H9 (cell line): ENCODE data around the gene C1orf159. TPM values are rescaled to one million over a fixed set of nuclear protein-coding genes. Genes with fewer than 3 reads are reported as not detected.

Source experiments
- DNase-seq: peaks from one replicate; pipeline ENCODE4 v3.0.0-alpha.2; 2017
- H2AFZ ChIP-seq: one replicate; pipeline ENCODE4 v1.6.1; 2013; ENCODE audit warnings: mild to moderate bottlenecking, low read length, control low read depth, moderate library complexity
- H2AK5ac ChIP-seq: 2 replicates; pipeline ENCODE4 v1.6.1; 2013; ENCODE audit warnings: low read length, control low read depth, mixed read lengths; ENCODE audit not compliant: insufficient read length
- H2BK120ac ChIP-seq: one replicate; pipeline ENCODE4 v1.6.1; 2013; ENCODE audit warnings: low read depth, mild to moderate bottlenecking, low read length, control low read depth, inconsistent platforms; ENCODE audit not compliant: poor library complexity, severe bottlenecking
- H2BK12ac ChIP-seq: 2 replicates; pipeline ENCODE4 v1.6.1; 2013; ENCODE audit warnings: low read length, control low read depth, mixed read lengths, low read depth; ENCODE audit not compliant: insufficient read length
- H2BK15ac ChIP-seq: 2 replicates; pipeline ENCODE4 v1.6.1; 2013; ENCODE audit warnings: low read depth, low read length, control low read depth
- H2BK20ac ChIP-seq: one replicate; pipeline ENCODE4 v1.6.1; 2013; ENCODE audit warnings: low read depth, mild to moderate bottlenecking, low read length, control low read depth, inconsistent platforms; ENCODE audit not compliant: poor library complexity, severe bottlenecking
- H2BK5ac ChIP-seq: 2 replicates; pipeline ENCODE4 v1.6.1; 2013; ENCODE audit warnings: low read length, control low read depth, mixed read lengths; ENCODE audit not compliant: insufficient read length
- H3K14ac ChIP-seq: 2 replicates; pipeline ENCODE4 v1.6.1; 2013; ENCODE audit warnings: low read length, control low read depth; ENCODE audit not compliant: insufficient read depth
- H3K18ac ChIP-seq: 2 replicates; pipeline ENCODE4 v1.6.1; 2013; ENCODE audit warnings: low read depth, mild to moderate bottlenecking, mixed read lengths, low read length, control low read depth; ENCODE audit not compliant: insufficient read length
- H3K23ac ChIP-seq: 2 replicates; pipeline ENCODE4 v1.6.1; 2013; ENCODE audit warnings: low read length, control low read depth, mixed read lengths, low read depth; ENCODE audit not compliant: insufficient read length
- H3K23me2 ChIP-seq: 2 replicates; pipeline ENCODE4 v1.6.1; 2013; ENCODE audit warnings: low read depth, mild to moderate bottlenecking, mixed read lengths, low read length, control low read depth; ENCODE audit not compliant: insufficient read length, poor library complexity, severe bottlenecking
- H3K27ac ChIP-seq: 2 replicates; pipeline ENCODE4 v1.5.1; 2013; ENCODE audit warnings: low read length, control low read depth, mixed read lengths, low read depth; ENCODE audit not compliant: insufficient read length
- H3K27me3 ChIP-seq: 2 replicates; pipeline ENCODE4 v1.6.1; 2013; ENCODE audit warnings: low read length, control low read depth, inconsistent platforms; ENCODE audit not compliant: insufficient read depth
- H3K4ac ChIP-seq: 2 replicates; pipeline ENCODE4 v1.6.1; 2013; ENCODE audit warnings: low read depth, mild to moderate bottlenecking, control low read depth, inconsistent platforms, low read length, moderate library complexity
- H3K4me1 ChIP-seq: 2 replicates; pipeline ENCODE4 v1.6.1; 2013; ENCODE audit warnings: low read length, control low read depth, inconsistent platforms; ENCODE audit not compliant: insufficient read depth
- H3K4me2 ChIP-seq: 2 replicates; pipeline ENCODE4 v1.6.1; 2013; ENCODE audit warnings: low read length, control low read depth, mixed read lengths; ENCODE audit not compliant: insufficient read length, insufficient read depth
- H3K56ac ChIP-seq: 2 replicates; pipeline ENCODE4 v1.6.1; 2013; ENCODE audit warnings: low read depth, mild to moderate bottlenecking, mixed read lengths, low read length, control low read depth; ENCODE audit not compliant: insufficient read length
- H3K79me1 ChIP-seq: 2 replicates; pipeline ENCODE4 v1.6.1; 2013; ENCODE audit warnings: low read depth, mild to moderate bottlenecking, moderate library complexity, low read length, control low read depth, inconsistent platforms; ENCODE audit not compliant: insufficient read depth, poor library complexity, severe bottlenecking
- H3K79me2 ChIP-seq: 2 replicates; pipeline ENCODE4 v1.6.1; 2013; ENCODE audit warnings: low read length, control low read depth, inconsistent platforms; ENCODE audit not compliant: insufficient read depth
- H3K9ac ChIP-seq: 2 replicates; pipeline ENCODE4 v1.6.1; 2013; ENCODE audit warnings: low read length, control low read depth, mixed read lengths; ENCODE audit not compliant: insufficient read length; ENCODE audit errors: extremely low read depth
- H3K9me3 ChIP-seq: one replicate; pipeline ENCODE4 v1.6.1; 2013; ENCODE audit warnings: low read depth, low read length, inconsistent platforms; ENCODE audit not compliant: control insufficient read depth
- H3T11ph ChIP-seq: one replicate; pipeline ENCODE4 v1.6.1; 2013; ENCODE audit warnings: mild to moderate bottlenecking, low read length, control low read depth, inconsistent platforms
- H4K20me1 ChIP-seq: one replicate; pipeline ENCODE4 v1.6.1; 2013; ENCODE audit not compliant: control insufficient read depth, insufficient read length, insufficient read depth
- H4K5ac ChIP-seq: 2 replicates; pipeline ENCODE4 v1.6.1; 2013; ENCODE audit warnings: low read depth, mild to moderate bottlenecking, mixed read lengths, low read length, control low read depth; ENCODE audit not compliant: insufficient read length
- H4K8ac ChIP-seq: replicated peaks from 2 replicates; pipeline ENCODE4 v1.6.1; 2013; ENCODE audit warnings: low read length, control low read depth, mixed read lengths, low read depth; ENCODE audit not compliant: insufficient read length
- H4K91ac ChIP-seq: 2 replicates; pipeline ENCODE4 v1.6.1; 2013; ENCODE audit warnings: low read depth, mild to moderate bottlenecking, moderate library complexity, mixed read lengths, low read length, control low read depth; ENCODE audit not compliant: insufficient read length
- H3K27ac Mint-ChIP-seq, 3 experiments: 2 replicates in 2 of 3; 3 replicates in 1 of 3; pipeline ENCODE4 v1.8.0; 2020 to 2021; ENCODE audit warnings: mixed read lengths in 3 of 3, mild to moderate bottlenecking in 1 of 3, moderate library complexity in 1 of 3
- H3K27me3 Mint-ChIP-seq: 2 replicates; pipeline ENCODE4 v1.8.0; 2021; ENCODE audit warnings: low read depth, mild to moderate bottlenecking, moderate library complexity, mixed read lengths
- H3K36me3 Mint-ChIP-seq, 3 experiments: 2 replicates in 2 of 3; 3 replicates in 1 of 3; pipeline ENCODE4 v1.8.0; 2020 to 2021; ENCODE audit warnings: low read depth in 3 of 3, mixed read lengths in 3 of 3; ENCODE audit not compliant: insufficient read depth in 1 of 3
- H3K4me1 Mint-ChIP-seq, 2 experiments: 2 replicates each; pipeline ENCODE4 v1.8.0; 2020; ENCODE audit warnings: mixed read lengths in 2 of 2
- H3K4me3 Mint-ChIP-seq, 2 experiments: 2 replicates in 1 of 2; 3 replicates in 1 of 2; pipeline ENCODE4 v1.8.0; 2020 to 2021; ENCODE audit warnings: mild to moderate bottlenecking in 2 of 2, mixed read lengths in 2 of 2, moderate library complexity in 1 of 2
- H3K9me3 Mint-ChIP-seq, 2 experiments: 2 replicates in 1 of 2; 3 replicates in 1 of 2; pipeline ENCODE4 v1.8.0; 2020; ENCODE audit warnings: mild to moderate bottlenecking in 2 of 2, mixed read lengths in 2 of 2, moderate library complexity in 1 of 2
- WGBS: extraction: QIAGEN DNeasy Blood & Tissue Kit; methylation state at CpG from one replicate; pipeline ENCODE4 v1.1.7; 2013; ENCODE audit warnings: missing lambda C conversion rate, low lambda C conversion rate, mixed read lengths; ENCODE audit not compliant: insufficient read length; ENCODE audit errors: extremely low coverage; 5-methylcytosine and 5-hydroxymethylcytosine counted together
- total RNA-seq: library from RNA; stranded (reverse); gene quantifications from 2 replicates; pipeline ENCODE4 v1.2.1, GENCODE V29; 2021
- TF ChIP-seq, protein P1 (sequence below): fragments of 200-600 bp; sonication (generic); conservative IDR thresholded peaks from 3 replicates; pipeline ENCODE4 v1.8.0; 2021; ENCODE audit warnings: antibody characterized with exemption, mild to moderate bottlenecking

Gene C1orf159
- total RNA-seq, 1 experiment from 2014 or later, result 12.3 TPM

DNA sequence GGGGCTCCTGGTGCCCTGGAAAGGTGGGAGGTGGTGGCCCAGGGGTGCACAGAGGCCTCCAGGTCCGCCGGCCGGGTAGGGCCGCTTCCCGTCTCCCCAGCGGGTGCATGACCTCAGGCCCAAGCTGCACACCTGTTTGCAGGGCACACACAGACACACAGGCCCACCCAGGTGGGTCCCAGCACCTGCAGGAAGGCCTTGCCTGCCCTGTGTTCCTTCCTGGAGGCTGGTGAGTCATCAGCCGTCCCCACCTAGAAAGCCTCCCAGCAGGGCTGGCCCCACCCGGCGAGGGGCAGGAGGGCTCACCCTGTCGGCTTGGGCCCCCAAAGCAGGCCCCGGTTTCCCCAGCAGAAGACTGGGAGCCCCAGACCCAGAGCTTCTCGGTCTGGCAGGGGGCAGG lies 34.2 kb upstream of the C1orf159 start:
- Histone ChIP-seq H4K8ac (no peak overlapping the region), H2AK5ac (no peak overlapping the region), H4K91ac (no peak overlapping the region), H3T11ph (no peak overlapping the region), H3K27ac (no peak overlapping the region), H4K20me1 (no peaks in the 10 kb centered on the region), H4K5ac (no peak overlapping the region), H2BK15ac (0 out of 2 replicates have a peak overlapping the region, but pooled peaks have one; percentile 12), H3K79me2 (no peaks in the 10 kb centered on the region), H2BK120ac (no peak overlapping the region), H2BK20ac (no peak overlapping the region), H3K79me1 (no peaks in the 10 kb centered on the region), H3K23ac (no peak overlapping the region), H3K4me2 (no peak overlapping the region), H3K9ac (no peak overlapping the region), H2BK5ac (no peak overlapping the region), H3K14ac (no peak overlapping the region), H3K23me2 (no peaks in the 10 kb centered on the region), H3K18ac (no peak overlapping the region), H3K4ac (no peak overlapping the region), H3K27me3 (no peaks in the 10 kb centered on the region), H3K9me3 (no peaks in the 10 kb centered on the region), H3K4me1 (no peaks in the 10 kb centered on the region), H3K56ac (no peak overlapping the region), H2BK12ac (no peak overlapping the region), H2AFZ (no peak overlapping the region)
- TF ChIP-seq, protein P1, sequence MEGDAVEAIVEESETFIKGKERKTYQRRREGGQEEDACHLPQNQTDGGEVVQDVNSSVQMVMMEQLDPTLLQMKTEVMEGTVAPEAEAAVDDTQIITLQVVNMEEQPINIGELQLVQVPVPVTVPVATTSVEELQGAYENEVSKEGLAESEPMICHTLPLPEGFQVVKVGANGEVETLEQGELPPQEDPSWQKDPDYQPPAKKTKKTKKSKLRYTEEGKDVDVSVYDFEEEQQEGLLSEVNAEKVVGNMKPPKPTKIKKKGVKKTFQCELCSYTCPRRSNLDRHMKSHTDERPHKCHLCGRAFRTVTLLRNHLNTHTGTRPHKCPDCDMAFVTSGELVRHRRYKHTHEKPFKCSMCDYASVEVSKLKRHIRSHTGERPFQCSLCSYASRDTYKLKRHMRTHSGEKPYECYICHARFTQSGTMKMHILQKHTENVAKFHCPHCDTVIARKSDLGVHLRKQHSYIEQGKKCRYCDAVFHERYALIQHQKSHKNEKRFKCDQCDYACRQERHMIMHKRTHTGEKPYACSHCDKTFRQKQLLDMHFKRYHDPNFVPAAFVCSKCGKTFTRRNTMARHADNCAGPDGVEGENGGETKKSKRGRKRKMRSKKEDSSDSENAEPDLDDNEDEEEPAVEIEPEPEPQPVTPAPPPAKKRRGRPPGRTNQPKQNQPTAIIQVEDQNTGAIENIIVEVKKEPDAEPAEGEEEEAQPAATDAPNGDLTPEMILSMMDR, result no peak
- H3K27ac Mint-ChIP-seq, result no peak overlapping the region
- H3K4me3 Mint-ChIP-seq, result no peak overlapping the region
- peaks cover 6 to 18% (median 16%) of the 10 kb centered on the region in 3 experiments; a peak in 6 of 7 replicates for H3K36me3 Mint-ChIP-seq
- H3K27me3 Mint-ChIP-seq, result peaks cover 34% of the 10 kb centered on the region
- H3K9me3 Mint-ChIP-seq, result peaks cover 25% of the 10 kb centered on the region in 2 experiments
- peaks cover 2 to 3% of the 10 kb centered on the region in 2 experiments; a peak in 3 of 4 replicates for H3K4me1 Mint-ChIP-seq
- no peak for DNase-seq
- no CpG with 5 or more reads among the region's 12 CpGs for WGBS
